GM12878 (cell line): ENCODE results near the gene ADISSP.

Source experiments
- JUND ChIP-seq: IDR thresholded peaks from 2 replicates; pipeline ENCODE4 v1.6.1; 2012; ENCODE audit warnings: low read depth, mild to moderate bottlenecking, low read length, improper control_type of control experiment, moderate library complexity
- TF ChIP-seq, protein P1 (sequence below): IDR thresholded peaks from 2 replicates; pipeline ENCODE4 v1.6.1; 2012; ENCODE audit warnings: low read depth, low read length, improper control_type of control experiment
- TF ChIP-seq, protein P2 (sequence below), 3 experiments: IDR thresholded peaks in 2 of 3; conservative IDR thresholded peaks in 1 of 3; 2 replicates each; pipeline ENCODE4 v1.5.1; 2011; ENCODE audit warnings: low read depth in 3 of 3, low read length in 3 of 3, mild to moderate bottlenecking in 3 of 3, control low read depth in 2 of 3, moderate library complexity in 2 of 3, inconsistent platforms in 1 of 3, mixed read lengths in 1 of 3; ENCODE audit not compliant: control insufficient read depth in 2 of 3, insufficient read depth in 1 of 3; ENCODE audit errors: extremely low read depth in 1 of 3

DNA sequence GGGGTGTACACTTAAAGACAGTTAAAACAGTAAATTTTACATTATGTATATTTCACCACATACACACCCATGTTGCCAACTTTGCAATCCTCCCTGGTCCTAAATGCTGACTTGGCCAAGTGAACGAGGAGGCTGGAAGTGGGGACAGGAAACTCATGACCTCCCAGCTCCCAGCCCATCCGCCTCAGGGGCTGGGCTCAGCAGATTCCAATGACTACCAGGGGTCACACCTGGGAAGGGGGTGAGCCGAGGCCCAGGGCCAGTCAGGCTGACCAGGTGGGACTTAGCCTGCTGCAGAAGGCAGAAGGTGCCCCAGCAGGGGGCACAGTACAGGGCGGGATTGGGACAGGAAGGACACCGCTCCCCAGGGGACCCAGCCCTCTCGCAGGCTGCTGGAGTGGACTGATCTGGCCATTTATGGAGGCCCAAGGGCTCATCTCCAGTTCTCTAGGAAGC lies 57.5 kb downstream of the ADISSP start:
- no peak for TF ChIP-seq JUND
- TF ChIP-seq, protein P1, sequence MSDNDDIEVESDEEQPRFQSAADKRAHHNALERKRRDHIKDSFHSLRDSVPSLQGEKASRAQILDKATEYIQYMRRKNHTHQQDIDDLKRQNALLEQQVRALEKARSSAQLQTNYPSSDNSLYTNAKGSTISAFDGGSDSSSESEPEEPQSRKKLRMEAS, result no peak
- TF ChIP-seq, protein P2, sequence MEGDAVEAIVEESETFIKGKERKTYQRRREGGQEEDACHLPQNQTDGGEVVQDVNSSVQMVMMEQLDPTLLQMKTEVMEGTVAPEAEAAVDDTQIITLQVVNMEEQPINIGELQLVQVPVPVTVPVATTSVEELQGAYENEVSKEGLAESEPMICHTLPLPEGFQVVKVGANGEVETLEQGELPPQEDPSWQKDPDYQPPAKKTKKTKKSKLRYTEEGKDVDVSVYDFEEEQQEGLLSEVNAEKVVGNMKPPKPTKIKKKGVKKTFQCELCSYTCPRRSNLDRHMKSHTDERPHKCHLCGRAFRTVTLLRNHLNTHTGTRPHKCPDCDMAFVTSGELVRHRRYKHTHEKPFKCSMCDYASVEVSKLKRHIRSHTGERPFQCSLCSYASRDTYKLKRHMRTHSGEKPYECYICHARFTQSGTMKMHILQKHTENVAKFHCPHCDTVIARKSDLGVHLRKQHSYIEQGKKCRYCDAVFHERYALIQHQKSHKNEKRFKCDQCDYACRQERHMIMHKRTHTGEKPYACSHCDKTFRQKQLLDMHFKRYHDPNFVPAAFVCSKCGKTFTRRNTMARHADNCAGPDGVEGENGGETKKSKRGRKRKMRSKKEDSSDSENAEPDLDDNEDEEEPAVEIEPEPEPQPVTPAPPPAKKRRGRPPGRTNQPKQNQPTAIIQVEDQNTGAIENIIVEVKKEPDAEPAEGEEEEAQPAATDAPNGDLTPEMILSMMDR (IDR thresholded peaks at IDR 0.05 in 2 of 3, conservative IDR thresholded peaks at IDR 0.05 in 1 of 3; ENCODE audit: control insufficient read depth in 2 of 3, extremely low read depth in 1 of 3, insufficient read depth in 1 of 3, low read depth in 3 of 3, low read length in 3 of 3), result no peak
